Left lung (tissue), 10 donors: Measurements from ENCODE around the gene ACBD5. TPM values are rescaled to one million over a fixed set of nuclear protein-coding genes. Genes with fewer than 3 reads are reported as not detected.

Experiments
- ATAC-seq: fragments of 200-7000 bp; cut with Tn5 transposase; one replicate; pipeline ENCODE4 v1.9.1; 2020; ENCODE audit warnings: moderate library complexity
- DNase-seq, 4 donors: peaks; one replicate each; pipeline ENCODE4 v3.0.0-alpha.2; 2013 to 2020
- H3K27ac ChIP-seq, 2 donors: fragments of 200-600 bp; sonication (generic) in 1 of 2; one replicate each; pipeline versions ENCODE4 v1.5.0 to v1.8.0; 2020 to 2021
- H3K27me3 ChIP-seq, 2 donors: fragments of 200-600 bp; sonication (generic) in 1 of 2; one replicate each; pipeline versions ENCODE4 v1.5.0 to v1.8.0; 2020 to 2021
- H3K36me3 ChIP-seq, 2 donors: fragments of 200-600 bp; sonication (generic) in 1 of 2; one replicate each; pipeline versions ENCODE4 v1.5.0 to v1.8.0; 2020 to 2021
- H3K4me1 ChIP-seq, 2 donors: fragments of 200-600 bp; one replicate each; pipeline ENCODE4 v1.8.0; 2021
- H3K4me3 ChIP-seq, 2 donors: fragments of 200-600 bp; sonication (generic) in 1 of 2; one replicate each; pipeline versions ENCODE4 v1.5.0 to v1.8.0; 2020 to 2021; ENCODE audit warnings: mild to moderate bottlenecking in 1 of 2
- H3K9me3 ChIP-seq, 2 donors: fragments of 200-600 bp; sonication (generic) in 1 of 2; one replicate each; pipeline versions ENCODE4 v1.5.0 to v1.8.0; 2020 to 2021
- intact Hi-C, 2 donors: fragments of 100-400 bp; cut with DNase I; formaldehyde crosslinking; loops; one replicate each; pipeline versions ENCODE4 v1.11.2 to v1.14.2; 2022
- polyA plus RNA-seq, 6 donors: library from polyadenylated mRNA; unstranded; fragments of 120-200 nt; gene quantifications; one replicate each; pipeline ENCODE4 v1.2.1, GENCODE V29; 2013; ENCODE audit not compliant: insufficient read length in 6 of 6
- total RNA-seq, 2 donors: library from RNA; stranded (reverse); fragmentation: NEBNext Ultra II Directional; extraction: Animal tissue kit (Norgen Biotek cat#: 25700); gene quantifications; one replicate each; pipeline ENCODE4 v1.2.1, GENCODE V29; 2021
- TF ChIP-seq, protein P1 (sequence below), 2 donors: fragments of 200-600 bp; sonication (generic) in 1 of 2; IDR thresholded peaks; one replicate each; pipeline versions ENCODE4 v1.5.0 to v1.8.0; 2021; ENCODE audit warnings: antibody characterized with exemption in 2 of 2
- donor health status: DM: no; HTN: yes; CAD: no.
- donor health status: DM: no; HTN: no; CAD: no.

ACBD5 gene
- total and polyA plus RNA-seq, 8 donors, result 22.7 to 26.3 (median 24.5) TPM

DNA sequence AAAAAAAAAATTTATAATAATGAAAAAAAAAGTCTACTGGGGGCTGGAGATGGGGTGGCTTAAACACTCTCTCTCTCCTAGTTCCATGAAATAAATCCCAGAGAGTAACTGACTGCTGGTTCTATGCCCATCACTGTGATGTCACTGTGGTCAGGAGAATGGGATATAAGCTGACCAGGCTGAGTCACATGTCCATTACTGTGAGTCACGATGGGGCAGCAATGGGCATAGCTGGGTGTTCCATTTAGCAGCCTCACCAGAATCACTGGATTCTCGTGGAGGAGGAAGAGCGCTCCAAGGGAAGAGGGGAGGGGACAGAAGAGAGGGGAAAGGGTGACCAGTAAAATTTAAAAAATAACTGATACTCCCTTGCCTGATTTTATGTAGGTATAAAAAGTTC is 48.3 kb downstream of the ACBD5 start:
- no peaks in the 10 kb centered on the region for H3K27me3 ChIP-seq
- DNase-seq, result peak in 1 of 4 donors; percentile 49
- intact Hi-C loops, result no loop called here
- peak; percentile 74 for ATAC-seq
- TF ChIP-seq, protein P1, sequence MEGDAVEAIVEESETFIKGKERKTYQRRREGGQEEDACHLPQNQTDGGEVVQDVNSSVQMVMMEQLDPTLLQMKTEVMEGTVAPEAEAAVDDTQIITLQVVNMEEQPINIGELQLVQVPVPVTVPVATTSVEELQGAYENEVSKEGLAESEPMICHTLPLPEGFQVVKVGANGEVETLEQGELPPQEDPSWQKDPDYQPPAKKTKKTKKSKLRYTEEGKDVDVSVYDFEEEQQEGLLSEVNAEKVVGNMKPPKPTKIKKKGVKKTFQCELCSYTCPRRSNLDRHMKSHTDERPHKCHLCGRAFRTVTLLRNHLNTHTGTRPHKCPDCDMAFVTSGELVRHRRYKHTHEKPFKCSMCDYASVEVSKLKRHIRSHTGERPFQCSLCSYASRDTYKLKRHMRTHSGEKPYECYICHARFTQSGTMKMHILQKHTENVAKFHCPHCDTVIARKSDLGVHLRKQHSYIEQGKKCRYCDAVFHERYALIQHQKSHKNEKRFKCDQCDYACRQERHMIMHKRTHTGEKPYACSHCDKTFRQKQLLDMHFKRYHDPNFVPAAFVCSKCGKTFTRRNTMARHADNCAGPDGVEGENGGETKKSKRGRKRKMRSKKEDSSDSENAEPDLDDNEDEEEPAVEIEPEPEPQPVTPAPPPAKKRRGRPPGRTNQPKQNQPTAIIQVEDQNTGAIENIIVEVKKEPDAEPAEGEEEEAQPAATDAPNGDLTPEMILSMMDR (IDR thresholded peaks at IDR 0.05), result no peak
- H3K36me3 ChIP-seq, result peaks cover 0 to 28% of the 10 kb centered on the region in 2 donors
- no peak overlapping the region for H3K4me3 ChIP-seq
- no peak overlapping the region for H3K27ac ChIP-seq
- no peaks in the 10 kb centered on the region for H3K9me3 ChIP-seq
- H3K4me1 ChIP-seq, result no peaks in the 10 kb centered on the region

DNA sequence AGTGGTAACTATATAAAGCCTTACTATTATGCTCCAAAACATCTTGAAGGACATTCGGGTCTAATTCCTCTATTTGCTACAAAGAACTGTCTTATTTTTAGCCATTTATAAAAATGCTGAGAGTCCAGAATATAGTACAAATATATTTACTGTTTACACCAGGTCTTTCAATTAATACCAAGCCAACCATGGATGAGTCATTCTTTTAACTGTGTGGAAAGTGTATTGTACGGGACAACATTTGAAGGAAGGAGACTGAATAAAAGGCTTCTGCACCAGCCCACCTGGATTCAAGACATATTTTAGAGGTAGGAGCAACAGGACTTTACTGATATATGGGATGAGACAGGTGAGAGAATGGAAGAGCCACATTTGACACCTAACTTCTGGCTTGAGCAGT is 50.1 kb downstream of the ACBD5 start:
- no peak for ATAC-seq
- H3K36me3 ChIP-seq, result peaks cover 0 to 30% of the 10 kb centered on the region in 2 donors
- intact Hi-C loops, result no loop called here
- TF ChIP-seq, protein P1 (IDR thresholded peaks at IDR 0.05), result no peak
- no peaks in the 10 kb centered on the region for H3K9me3 ChIP-seq
- DNase-seq, result no peak
- no peak overlapping the region for H3K4me3 ChIP-seq
- no peak overlapping the region for H3K27ac ChIP-seq
- H3K27me3 ChIP-seq, result no peaks in the 10 kb centered on the region
- H3K4me1 ChIP-seq, result no peaks in the 10 kb centered on the region

DNA sequence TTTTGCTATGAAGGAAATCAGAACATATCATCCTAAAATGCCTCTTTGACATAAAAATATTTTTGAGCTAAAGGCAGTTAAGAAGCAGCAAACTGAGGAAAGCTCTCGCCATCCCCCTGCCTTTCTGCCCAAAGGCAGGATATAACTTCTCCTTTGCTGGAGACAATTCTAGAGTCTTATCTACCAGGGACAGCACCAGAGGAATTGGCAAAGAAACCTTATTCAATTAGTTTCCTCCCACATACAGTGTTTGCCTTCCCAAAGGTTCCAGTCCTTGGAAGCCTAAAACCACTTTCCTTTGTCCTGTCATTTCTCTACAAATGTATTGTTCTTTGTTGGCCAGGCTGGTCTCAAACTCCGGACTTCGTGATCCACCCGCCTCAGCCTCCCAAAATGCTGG is 51.7 kb downstream of the ACBD5 start:
- DNase-seq, result no peak
- intact Hi-C loops, result no loop called here
- Histone ChIP-seq H3K9me3 (no peaks in the 10 kb centered on the region), H3K36me3 (peaks cover 0 to 34% of the 10 kb centered on the region in 2 donors), H3K27ac (no peak overlapping the region), H3K27me3 (no peaks in the 10 kb centered on the region), H3K4me3 (no peak overlapping the region), H3K4me1 (no peaks in the 10 kb centered on the region)
- TF ChIP-seq, protein P1 (IDR thresholded peaks at IDR 0.05), result no peak
- ATAC-seq, result no peak

DNA sequence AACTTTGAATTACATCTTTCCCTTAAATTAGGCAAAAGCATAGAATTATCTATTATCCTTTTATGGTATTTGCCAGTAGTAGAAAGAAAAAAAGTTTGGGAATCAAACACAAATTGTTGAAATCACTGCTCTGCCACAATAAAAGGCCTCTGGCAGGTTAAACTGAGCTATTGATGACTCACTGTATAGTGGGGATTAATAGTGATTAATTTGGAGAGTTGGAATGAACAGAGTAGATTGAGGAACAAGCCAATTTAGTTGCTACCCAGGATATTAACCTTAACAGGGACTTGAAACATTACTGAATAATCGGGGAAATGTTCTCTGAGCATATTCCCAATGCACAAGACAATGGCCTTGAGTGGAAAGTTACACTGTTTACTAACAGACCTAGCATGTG is 52.3 kb downstream of the ACBD5 start:
- DNase-seq (no peak), ATAC-seq (no peak)
- H3K4me3 ChIP-seq, result no peak overlapping the region
- peaks cover 0 to 40% of the 10 kb centered on the region in 2 donors for H3K36me3 ChIP-seq
- no peaks in the 10 kb centered on the region for H3K9me3 ChIP-seq
- H3K4me1 ChIP-seq, result no peaks in the 10 kb centered on the region
- no peaks in the 10 kb centered on the region for H3K27me3 ChIP-seq
- TF ChIP-seq, protein P1 (IDR thresholded peaks at IDR 0.05), result no peak
- intact Hi-C loops, result no loop called here
- H3K27ac ChIP-seq, result no peak overlapping the region

DNA sequence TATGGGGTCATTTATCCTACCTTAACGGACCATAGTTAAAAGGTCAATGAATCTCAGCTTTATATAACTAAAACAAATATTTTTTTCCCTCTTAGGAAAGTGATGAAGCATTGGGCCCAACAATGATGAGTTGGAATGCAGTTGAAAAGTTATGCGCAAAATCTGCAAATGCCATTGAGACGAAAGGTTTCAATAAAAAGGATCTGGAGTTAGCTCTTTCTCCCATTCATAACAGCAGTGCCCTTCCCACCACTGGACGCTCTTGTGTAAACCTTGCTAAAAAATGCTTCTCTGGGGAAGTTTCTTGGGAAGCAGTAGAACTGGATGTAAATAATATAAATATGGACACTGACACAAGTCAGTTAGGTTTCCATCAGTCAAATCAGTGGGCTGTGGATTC is 70.7 kb downstream of the ACBD5 start:
- ATAC-seq (no peak), DNase-seq (no peak)
- TF ChIP-seq, protein P1 (IDR thresholded peaks at IDR 0.05), result no peak
- Histone ChIP-seq H3K4me1 (no peaks in the 10 kb centered on the region), H3K36me3 (peaks cover 3 to 86% of the 10 kb centered on the region in 2 donors), H3K9me3 (no peaks in the 10 kb centered on the region), H3K27me3 (no peaks in the 10 kb centered on the region), H3K27ac (no peak overlapping the region), H3K4me3 (no peak overlapping the region)
- intact Hi-C loops, result no loop called here
